RWPE1 (cell line): ENCODE measurements around the gene PDE11A.

ENCODE experiments used
- CTCF ChIA-PET: fragments of 350-600 bp; sonication (Branson Sonifier 250); formaldehyde crosslinking; extraction: SDS; loops from one replicate; lab custom pipeline; 2021; lab: Yijun Ruan, JAX
- POLR2A ChIA-PET: fragments of 400-600 bp; formaldehyde crosslinking; extraction: SDS; loops from one replicate; lab custom pipeline; 2020; ENCODE audit warnings: antibody characterized with exemption; ENCODE audit not compliant: low non-redundant PET; lab: Yijun Ruan, JAX
- DNase-seq: peaks from one replicate; pipeline ENCODE4 v3.0.0; 2012; ENCODE audit warnings: low spot score
- H3K27ac ChIP-seq: fragments of 450-650 bp; 2 replicates; pipeline ENCODE4 v1.5.1; 2017
- CTCF ChIP-seq: fragments of 450-650 bp; conservative IDR thresholded peaks from 2 replicates; pipeline ENCODE4 v1.5.1; 2017; ENCODE audit warnings: low read depth, mild to moderate bottlenecking

Gene PDE11A

GRCh38 chr2:177709986-177710401, 362.6 kb downstream of the PDE11A start:
- ChIA-PET CTCF (interaction anchor here (1.2 kb wide), 1 partner anchor 14 kb away, joined by 3 read pairs; no protein-coding TSS in a partner anchor), POLR2A (no interaction called here)

GRCh38 chr2:177708660-177709444, 363.7 kb downstream of the PDE11A start:
- POLR2A ChIA-PET = no interaction called here
- TF ChIP-seq CTCF = no peak
- DNase-seq = no peak
- H3K27ac ChIP-seq = no peak overlapping the region
- CTCF ChIA-PET = no interaction called here

More at GRCh38 chr2:177709986-177710401, 362.6 kb downstream of the PDE11A start:
- DNase-seq = no peak
- no peak overlapping the region for H3K27ac ChIP-seq
- TF ChIP-seq CTCF = no peak

- CTCF ChIA-PET = interaction anchor here (0.6 to 0.7 kb wide), 2 partner anchors 29 to 51 kb away, joined by 3 to 5 read pairs; no protein-coding TSS in a partner anchor
- POLR2A ChIA-PET = no interaction called here
- TF ChIP-seq CTCF = no peak
- H3K27ac ChIP-seq = no peak overlapping the region
- DNase-seq = no peak
These were observed 364.5 kb downstream of the PDE11A start for GRCh38 chr2:177708106-177708505.

- CTCF ChIA-PET = interaction anchor here (0.6 to 0.7 kb wide), 2 partner anchors 39 to 170 kb away, joined by 3 to 4 read pairs; no protein-coding TSS in a partner anchor
- no peak for DNase-seq
- no peak overlapping the region for H3K27ac ChIP-seq
- POLR2A ChIA-PET = no interaction called here
- TF ChIP-seq CTCF = no peak
These were observed 366.9 kb downstream of the PDE11A start for GRCh38 chr2:177705511-177706173.

GRCh38 chr2:177703159-177703558, 369.4 kb downstream of the PDE11A start:
- ChIA-PET CTCF (interaction anchor here (0.6 to 1.1 kb wide), 3 partner anchors 10 to 896 kb away, joined by 3 read pairs; no protein-coding TSS in a partner anchor), POLR2A (interaction anchor here (0.5 kb wide), 1 partner anchor 1578 kb away, joined by 3 read pairs; no protein-coding TSS in a partner anchor)
- no peak for DNase-seq
- no peak for TF ChIP-seq CTCF
- no peak overlapping the region for H3K27ac ChIP-seq

GRCh38 chr2:177698281-177698680, 374.3 kb downstream of the PDE11A start:
- no peak for DNase-seq
- no peak for TF ChIP-seq CTCF
- no peak overlapping the region for H3K27ac ChIP-seq
- ChIA-PET POLR2A (no interaction called here), CTCF (no interaction called here)
